Adrenal gland (tissue), 12 donors: ENCODE data around the gene PLS1. TPM values are rescaled to one million over a fixed set of nuclear protein-coding genes. Genes with fewer than 3 reads are reported as not detected.

Source experiments
- DNase-seq, 7 donors: peaks; one replicate each; pipeline ENCODE4 v3.0.0-alpha.2; 2019 to 2020
- H3K27ac ChIP-seq, 5 donors: fragments of 200-600 bp; sonication (generic) in 4 of 5; 1 replicate in 3 of 5; 2 replicates in 2 of 5; pipeline versions ENCODE4 v1.5.1 to v1.8.0; 2016 to 2020; ENCODE audit warnings: mild to moderate bottlenecking in 1 of 5
- H3K27me3 ChIP-seq: fragments of 200-600 bp; 2 replicates; pipeline ENCODE4 v1.8.0; 2021
- H3K36me3 ChIP-seq, 2 donors: fragments of 200-600 bp; replicated peaks in 1 of 2; 1 replicate in 1 of 2; 2 replicates in 1 of 2; pipeline versions ENCODE4 v1.5.1 to v1.8.0; 2018 to 2022
- H3K4me1 ChIP-seq, 2 donors: fragments of 200-600 bp; replicated peaks in 1 of 2; 1 replicate in 1 of 2; 2 replicates in 1 of 2; pipeline versions ENCODE4 v1.5.1 to v1.8.0; 2018 to 2021
- H3K4me3 ChIP-seq, 4 donors: fragments of 200-600 bp; sonication (generic) in 3 of 4; one replicate each; pipeline ENCODE4 v1.5.1; 2016 to 2018
- H3K9me3 ChIP-seq, 3 donors: fragments of 200-600 bp; sonication (generic) in 1 of 3; replicated peaks in 1 of 3; 1 replicate in 2 of 3; 2 replicates in 1 of 3; pipeline versions ENCODE4 v1.5.1 to v1.8.0; 2016 to 2021
- CTCF ChIP-seq, 6 experiments: fragments of 450-650 bp in 4 of 6; fragments of 200-600 bp in 2 of 6; sonication (generic) in 1 of 6; IDR thresholded peaks; 1 replicate in 5 of 6; 2 replicates in 1 of 6; pipeline versions ENCODE4 v1.5.1 to v1.8.0; 2016 to 2021; ENCODE audit warnings: antibody characterized with exemption in 6 of 6, mild to moderate bottlenecking in 2 of 6, moderate library complexity in 1 of 6
- POLR2A ChIP-seq, 2 donors: fragments of 450-650 bp; IDR thresholded peaks; one replicate each; pipeline ENCODE4 v1.6.1; 2017; ENCODE audit warnings: antibody characterized with exemption in 2 of 2, mild to moderate bottlenecking in 2 of 2, moderate library complexity in 1 of 2
- WGBS, 4 donors: extraction: QIAGEN DNeasy Blood & Tissue Kit in 2 of 4; methylation state at CpG; one replicate each; pipeline versions ENCODE4 v1.1.5 to v1.1.7; 2013 to 2017; 5-methylcytosine and 5-hydroxymethylcytosine counted together
- intact Hi-C, 2 donors: fragments of 100-400 bp; cut with DNase I; formaldehyde crosslinking; loops; one replicate each; pipeline versions ENCODE4 v1.14.1 to v1.15.0; 2022 to 2023
- polyA plus RNA-seq, 3 donors: library from polyadenylated mRNA; stranded (reverse); fragments of 200-250 nt in 2 of 3; fragments of 350-450 nt in 1 of 3; fragmentation: Illumina TruSeq in 1 of 3; extraction: RNeasy Lipid Tissue Mini Kit (QIAGEN cat#74804) in 1 of 3; gene quantifications; one replicate each; pipeline ENCODE4 v1.2.3, GENCODE V29; 2013 to 2014
- total RNA-seq, 9 donors: library from RNA; depleted of rRNA in 4 of 9; stranded (reverse); fragments of >200 nt in 4 of 9; fragments of 120-200 nt in 1 of 9; fragmentation: NEBNext Ultra II Directional in 1 of 9; extraction: Animal tissue kit (Norgen Biotek cat#: 25700) in 1 of 9; gene quantifications; one replicate each; pipeline versions ENCODE4 v1.1.0 to v1.2.4, GENCODE V29; 2013 to 2023
- donor health status: healthy with polysubstance abuse.
- donor health status: Bipolar disorder and iron deficiency.
- donor health status: DM: yes; HTN: yes; CAD: no.
- donor health status: DM: no; HTN: no; CAD: no.
- donor health status: DM: no; HTN: no; CAD: no.
- donor health status: DM: yes; HTN: yes; CAD: no.

Gene PLS1
- total and polyA plus RNA-seq, 12 donors = 0.74 to 12.9 (median 7.9) TPM

DNA sequence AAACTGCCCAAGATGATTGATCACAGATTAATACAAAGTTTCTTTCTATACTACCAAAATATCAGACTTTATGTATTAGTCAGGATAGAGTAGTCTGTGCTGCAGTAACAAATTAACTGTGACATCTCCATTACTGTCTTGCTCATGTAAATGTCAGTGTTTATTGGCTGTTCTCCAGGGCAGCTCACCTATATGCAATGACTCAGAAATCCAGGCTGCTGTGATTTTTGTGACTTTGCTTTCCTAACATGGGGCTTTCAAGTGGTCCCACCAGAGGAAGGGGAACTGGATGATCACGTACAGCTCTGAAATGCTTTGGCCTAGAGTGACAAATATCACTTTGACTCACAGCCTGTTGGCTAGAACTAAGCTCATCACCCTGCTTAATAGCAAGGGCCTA lies 12.9 kb downstream of the PLS1 start:
- no peak for DNase-seq
- Histone ChIP-seq H3K9me3 (no peaks in the 10 kb centered on the region), H3K27me3 (no peaks in the 10 kb centered on the region), H3K36me3 (no peaks in the 10 kb centered on the region), H3K27ac (no peak overlapping the region), H3K4me1 (no peaks in the 10 kb centered on the region), H3K4me3 (no peak overlapping the region)
- intact Hi-C loops = no loop called here
- TF ChIP-seq CTCF (IDR thresholded peaks at IDR 0.05) (no peak), POLR2A (IDR thresholded peaks at IDR 0.05) (no peak)
- 71 to 90% (median 86%) methylated on average over 1 of the region's 1 CpG for whole genome bisulfite sequencing, 4 donors

- TF ChIP-seq POLR2A (IDR thresholded peaks at IDR 0.05) = no peak
- TF ChIP-seq CTCF (IDR thresholded peaks at IDR 0.05) = no peak
- intact Hi-C loops = no loop called here
- 85 to 100% (median 92%) methylated on average over 1 of the region's 1 CpG for whole genome bisulfite sequencing, 4 donors
- Histone ChIP-seq H3K36me3 (no peaks in the 10 kb centered on the region), H3K27me3 (no peaks in the 10 kb centered on the region), H3K4me1 (no peaks in the 10 kb centered on the region), H3K4me3 (no peak overlapping the region), H3K9me3 (no peaks in the 10 kb centered on the region), H3K27ac (no peak overlapping the region)
- DNase-seq = no peak
These were observed 15.0 kb downstream of the PLS1 start for GRCh38 chr3:142611206-142611605.

- Histone ChIP-seq H3K27me3 (no peaks in the 10 kb centered on the region), H3K9me3 (no peaks in the 10 kb centered on the region), H3K27ac (no peak overlapping the region), H3K4me1 (no peaks in the 10 kb centered on the region), H3K4me3 (no peak overlapping the region), H3K36me3 (no peaks in the 10 kb centered on the region)
- 79 to 91% (median 88%) methylated on average over 1 of the region's 1 CpG for WGBS, 4 donors
- TF ChIP-seq CTCF (IDR thresholded peaks at IDR 0.05) = no peak
- no peak for TF ChIP-seq POLR2A (IDR thresholded peaks at IDR 0.05)
- intact Hi-C loops = no loop called here
- DNase-seq = no peak
These were observed 17.3 kb downstream of the PLS1 start for GRCh38 chr3:142613491-142613890.

GRCh38 chr3:142614059-142614626 lies 17.9 kb downstream of the PLS1 start:
- H3K36me3 ChIP-seq = no peaks in the 10 kb centered on the region
- no peaks in the 10 kb centered on the region for H3K4me1 ChIP-seq
- TF ChIP-seq POLR2A (IDR thresholded peaks at IDR 0.05) = no peak
- no peak for TF ChIP-seq CTCF (IDR thresholded peaks at IDR 0.05)
- intact Hi-C loops = no loop called here
- H3K4me3 ChIP-seq = no peak overlapping the region
- H3K27me3 ChIP-seq = no peaks in the 10 kb centered on the region
- no peak for DNase-seq
- H3K27ac ChIP-seq = no peak overlapping the region
- no peaks in the 10 kb centered on the region for H3K9me3 ChIP-seq
- WGBS, 4 donors = 85 to 94% (median 90%) methylated on average over 2 of the region's 2 CpGs
